Activated CD8-positive, alpha-beta memory T cell treated with anti-CD3 and anti-CD28 coated beads, Interleukin-2, amount 50 U/mL, for 1 hour (primary cell): ENCODE data around the gene PHOSPHO1.
"Not testable (repeated sequence)": the region's sequence is repeated elsewhere in the genome, so short reads cannot be mapped to it uniquely, and the experiment has no call there.

Experiments
- DNase-seq: peaks from one replicate; pipeline ENCODE4 v3.0.0-alpha.2; 2020; ENCODE audit errors: extremely low read depth

Gene PHOSPHO1, protein sequence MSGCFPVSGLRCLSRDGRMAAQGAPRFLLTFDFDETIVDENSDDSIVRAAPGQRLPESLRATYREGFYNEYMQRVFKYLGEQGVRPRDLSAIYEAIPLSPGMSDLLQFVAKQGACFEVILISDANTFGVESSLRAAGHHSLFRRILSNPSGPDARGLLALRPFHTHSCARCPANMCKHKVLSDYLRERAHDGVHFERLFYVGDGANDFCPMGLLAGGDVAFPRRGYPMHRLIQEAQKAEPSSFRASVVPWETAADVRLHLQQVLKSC

GRCh38 chr17:49230636-49231562 lies at the start of gene PHOSPHO1:
Gene PHOSPHO1, minus strand, starts transcription at chr17:49230787. Its CDS starts 4,096 bp downstream, at chr17:49226691.
- no peak for DNase-seq

DNA sequence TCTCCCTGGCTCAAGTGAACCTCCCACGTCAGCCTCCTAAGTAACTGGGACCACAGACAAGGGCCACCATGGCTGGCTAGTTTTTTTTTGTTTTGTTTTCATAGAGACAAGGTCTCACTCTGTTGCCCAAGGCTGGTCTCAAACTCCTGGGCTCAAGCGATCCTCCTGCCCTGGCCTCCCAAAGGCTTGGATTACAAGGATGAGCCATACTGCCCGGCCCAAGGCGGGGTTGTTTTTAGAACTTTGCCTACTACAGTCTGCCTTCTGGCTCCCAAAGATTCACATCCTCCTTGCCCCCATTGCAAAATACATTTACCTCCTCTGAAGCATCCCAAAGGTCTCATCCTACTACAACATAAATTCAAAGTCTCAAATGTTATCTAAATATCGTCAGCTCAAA lies 49.5 kb upstream of the PHOSPHO1 start:
- no peak for DNase-seq

DNA sequence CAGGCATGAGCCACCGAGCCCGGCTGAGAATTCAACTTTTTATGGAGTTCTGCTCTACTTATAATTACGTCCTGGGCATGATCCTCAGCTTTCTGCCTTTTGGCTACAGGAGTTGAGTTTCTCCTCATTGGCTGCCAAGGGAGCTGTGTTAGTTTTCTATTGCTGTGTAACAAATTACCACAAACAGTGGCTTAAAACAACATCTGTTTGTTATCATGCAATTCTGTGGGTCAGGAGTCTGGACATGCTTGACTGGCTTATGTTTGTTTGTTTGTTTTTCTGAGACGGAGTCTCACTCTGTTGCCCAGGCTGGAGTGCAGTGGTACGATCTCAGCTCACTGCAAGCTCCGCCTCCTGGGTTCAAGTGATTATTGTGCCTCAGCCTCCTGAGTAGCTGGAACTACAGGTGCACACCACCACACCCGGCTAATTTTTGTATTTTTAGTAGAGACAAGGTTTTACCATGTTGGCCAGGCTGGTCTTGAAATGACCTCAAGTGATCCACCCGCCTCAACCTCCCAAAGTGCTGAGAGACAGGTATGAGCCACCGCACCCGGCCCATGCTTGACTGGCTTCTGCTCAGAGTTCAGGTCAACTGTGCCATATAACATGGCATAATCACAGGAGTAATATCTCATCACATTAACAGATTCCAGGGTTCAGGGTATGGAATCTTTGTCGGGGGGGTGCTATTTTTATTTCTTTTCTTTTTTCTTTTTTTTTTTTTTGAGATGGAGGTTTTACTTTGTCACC lies 48.9 kb upstream of the PHOSPHO1 start:
- not testable (repeated sequence) for DNase-seq

GRCh38 chr17:49278076-49278475 lies 47.5 kb upstream of the PHOSPHO1 start:
- DNase-seq = no peak

GRCh38 chr17:49277638-49278037 lies 47.1 kb upstream of the PHOSPHO1 start:
- no peak for DNase-seq

- not testable (repeated sequence) for DNase-seq
Measured at GRCh38 chr17:49275981-49276380, 45.4 kb upstream of the PHOSPHO1 start.

- DNase-seq = no peak
Measured at GRCh38 chr17:49269356-49269755, 38.8 kb upstream of the PHOSPHO1 start.

GRCh38 chr17:49267912-49268311 lies 37.3 kb upstream of the PHOSPHO1 start:
- no peak for DNase-seq

GRCh38 chr17:49266233-49266632 lies 35.6 kb upstream of the PHOSPHO1 start:
- no peak for DNase-seq

DNA sequence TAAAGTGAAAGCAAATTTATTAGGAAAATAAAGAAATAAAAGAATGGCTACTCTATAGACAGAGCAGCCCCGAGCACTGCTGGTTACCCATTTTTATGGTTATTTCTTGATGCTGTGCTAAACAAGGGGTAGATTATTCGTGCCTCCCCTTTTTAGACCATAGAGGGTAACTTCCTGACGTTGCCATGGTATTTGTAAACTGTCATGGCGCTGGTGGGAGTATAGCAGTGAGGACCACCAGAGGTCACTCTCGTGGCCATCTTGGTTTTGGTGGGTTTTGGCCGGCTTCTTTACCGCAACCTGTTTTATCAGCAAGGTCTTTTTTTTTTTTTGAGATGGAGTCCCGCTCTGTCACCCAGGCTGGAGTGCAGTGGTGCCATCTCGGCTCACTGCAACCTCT lies 31.0 kb upstream of the PHOSPHO1 start:
- DNase-seq = not testable (repeated sequence)

DNA sequence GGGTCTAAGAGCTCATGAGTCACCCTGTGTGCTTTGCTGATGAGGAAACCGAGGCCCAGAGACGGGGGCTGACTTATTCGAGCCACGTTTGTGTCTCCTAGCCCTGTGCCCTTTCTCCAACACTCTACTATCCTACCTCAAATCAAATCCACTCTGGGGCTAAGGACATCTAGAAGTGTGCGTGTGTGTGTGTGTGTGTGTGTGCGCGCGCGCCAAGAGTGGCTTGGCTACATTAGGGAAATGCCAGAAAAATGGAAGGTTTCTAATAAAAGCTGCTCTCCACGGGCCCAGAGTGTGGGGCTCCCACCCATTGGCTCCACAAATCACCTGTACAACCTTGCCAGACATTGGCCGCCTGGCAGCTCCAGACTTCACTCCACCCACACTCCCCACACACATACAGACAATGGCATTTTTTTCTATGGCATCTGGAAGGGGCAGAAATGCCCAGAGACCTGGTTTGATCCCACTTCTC lies 30.3 kb upstream of the PHOSPHO1 start:
- no peak for DNase-seq

- DNase-seq = no peak
Measured at GRCh38 chr17:49260011-49260816, 29.6 kb upstream of the PHOSPHO1 start.

- DNase-seq = no peak
Measured at GRCh38 chr17:49259663-49260010, 29.1 kb upstream of the PHOSPHO1 start.

GRCh38 chr17:49258394-49258793 lies 27.8 kb upstream of the PHOSPHO1 start:
- DNase-seq = no peak

GRCh38 chr17:49255125-49255524 lies 24.5 kb upstream of the PHOSPHO1 start:
- DNase-seq = no peak

DNA sequence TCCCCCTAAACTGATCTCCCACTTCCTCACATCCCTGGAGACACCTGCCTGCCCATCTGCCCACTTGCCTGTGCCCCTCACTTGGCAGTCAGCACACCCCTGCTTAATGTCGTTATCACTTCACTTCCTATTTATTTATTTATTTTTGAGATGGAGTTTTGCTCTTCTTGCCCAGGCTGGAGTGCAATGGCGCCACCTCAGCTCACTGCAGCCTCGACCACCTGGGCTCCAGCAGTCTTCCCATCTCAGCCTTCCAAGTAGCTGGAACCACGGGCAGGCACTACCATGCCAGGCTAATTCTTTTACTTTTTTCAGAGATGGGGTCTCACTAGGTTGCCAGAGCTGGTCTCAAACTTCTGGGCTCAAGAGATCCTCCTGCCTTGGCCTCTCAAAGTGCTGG lies 23.5 kb upstream of the PHOSPHO1 start:
- no peak for DNase-seq

DNA sequence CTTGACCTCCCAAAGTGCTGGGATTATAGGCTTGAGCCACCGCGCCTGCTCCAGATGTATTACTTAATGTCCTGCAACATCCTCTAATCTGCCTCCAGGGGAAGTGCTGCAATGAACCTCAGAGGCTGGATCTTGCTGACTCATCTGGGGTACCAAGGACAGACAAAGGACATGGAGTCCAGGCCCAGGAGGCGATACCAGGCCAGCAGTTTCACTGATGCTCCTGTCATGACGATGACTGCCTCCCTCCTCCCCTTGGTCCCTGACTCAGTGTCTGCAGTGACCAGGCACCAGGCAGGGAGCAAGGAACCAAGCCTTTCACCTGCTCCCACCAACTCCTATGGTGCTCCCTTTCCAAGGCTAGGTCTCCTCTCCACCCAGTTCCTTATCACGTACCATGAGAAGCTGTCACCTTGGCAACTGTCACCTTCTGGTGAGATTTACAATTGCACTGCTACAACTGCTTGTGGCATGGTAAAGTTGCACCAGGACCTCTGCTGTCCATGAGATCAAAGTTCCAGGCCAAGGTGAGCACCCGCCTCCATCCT lies 21.6 kb upstream of the PHOSPHO1 start:
- no peak for DNase-seq

DNA sequence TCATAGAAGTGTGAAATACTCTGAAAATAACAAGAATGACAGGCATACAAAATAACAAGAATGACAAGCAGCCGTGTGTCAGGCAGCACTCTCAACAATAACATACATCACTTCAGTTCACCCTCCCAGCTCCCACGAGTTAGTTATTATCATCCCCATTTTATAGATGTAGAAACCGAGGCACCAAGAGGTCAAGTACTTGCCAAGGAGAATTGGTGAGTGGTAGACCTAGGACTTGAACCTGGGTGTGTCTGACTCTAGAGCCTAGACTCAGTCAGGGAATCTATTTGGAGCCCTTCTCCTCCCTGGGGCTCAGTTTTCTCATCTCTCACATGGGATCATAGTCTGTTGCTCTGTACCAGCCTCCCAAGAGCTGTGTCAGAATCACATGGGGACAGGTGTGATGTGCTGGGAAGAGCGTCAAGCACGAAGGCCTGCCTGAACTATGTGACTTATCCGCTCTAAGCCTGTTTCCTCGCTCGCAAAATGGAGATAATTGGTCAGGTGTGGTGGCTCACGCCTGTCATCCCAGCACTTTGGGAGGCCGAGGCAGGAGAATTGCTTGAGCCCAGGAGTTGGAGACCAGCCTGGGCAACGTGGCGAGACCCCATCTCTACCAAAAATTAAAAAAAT lies 19.4 kb upstream of the PHOSPHO1 start:
- DNase-seq = no peak

GRCh38 chr17:49249292-49249794 lies 18.8 kb upstream of the PHOSPHO1 start:
- DNase-seq = no peak

DNA sequence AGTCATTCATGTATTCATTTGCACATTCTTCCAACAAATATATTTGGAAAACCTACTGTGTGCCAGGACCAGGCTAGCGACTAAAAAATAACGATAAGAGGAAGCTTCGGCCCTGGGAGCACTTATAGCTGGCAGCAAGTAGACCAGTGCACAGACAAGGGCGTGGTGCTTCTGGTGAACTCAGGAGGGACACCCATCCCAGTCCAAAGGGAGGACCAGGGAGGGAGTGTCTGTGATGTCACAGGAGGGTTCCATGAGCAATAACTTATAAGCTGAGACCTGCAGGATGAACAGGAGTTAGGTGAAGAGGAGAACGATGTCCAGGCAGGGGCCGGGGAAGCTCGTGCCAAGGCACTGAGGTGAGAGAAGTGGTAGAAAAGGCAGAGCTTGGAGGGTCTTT lies 17.4 kb upstream of the PHOSPHO1 start:
- DNase-seq = no peak
